ENCODE measurements around the gene MALT1. TPM values are rescaled to one million over a fixed set of nuclear protein-coding genes. Genes with fewer than 3 reads are reported as not detected.

The MALT1 gene
- total RNA-seq, 1 donor from 2014 or later, result 28.4 TPM

- H3K4me1 ChIP-seq, result peaks cover 16% of the 10 kb centered on the region
- no peaks in the 10 kb centered on the region for H3K79me2 ChIP-seq (ENCODE audit: low read depth)
- H3K9ac ChIP-seq, result no peak overlapping the region
- H4K20me1 ChIP-seq (ENCODE audit: low read depth), result no peaks in the 10 kb centered on the region
- DNase-seq (ENCODE audit: low spot score), result no peak
- H3K9me3 ChIP-seq (ENCODE audit: low read depth), result no peaks in the 10 kb centered on the region
- H3K9me3 Mint-ChIP-seq, result no peaks in the 10 kb centered on the region
- no peak for TF ChIP-seq EZH2 (IDR thresholded peaks at IDR 0.05)
- TF ChIP-seq EZH2phosphoT487 (IDR thresholded peaks at IDR 0.05), result no peak
- no peaks in the 10 kb centered on the region for H3K36me3 ChIP-seq
- no peaks in the 10 kb centered on the region for H3K36me3 Mint-ChIP-seq
- H3K27ac ChIP-seq, result no peak overlapping the region
- H3K27me3 ChIP-seq, result no peaks in the 10 kb centered on the region
- H3K27me3 Mint-ChIP-seq (ENCODE audit: insufficient read depth, low read depth), result no peaks in the 10 kb centered on the region
- H3K27ac Mint-ChIP-seq, result no peak overlapping the region
- H3F3A ChIP-seq (ENCODE audit: low read depth), result peaks cover 10% of the 10 kb centered on the region
- peaks cover 36% of the 10 kb centered on the region for H3K4me1 Mint-ChIP-seq
- H3K4me3 Mint-ChIP-seq, result no peak overlapping the region
- H3K4me2 ChIP-seq, result no peak overlapping the region
- H2AFZ ChIP-seq (replicated peaks), result no peak overlapping the region
- H3K4me3 ChIP-seq, result no peak overlapping the region
These were observed 37.4 kb upstream of the MALT1 start for GRCh38 chr18:58633874-58634273.

- H3K27ac ChIP-seq, result no peak overlapping the region
- no peak overlapping the region for H3K4me3 ChIP-seq
- no peaks in the 10 kb centered on the region for H3K36me3 ChIP-seq
- Mint-ChIP-seq H3K27me3 (ENCODE audit: insufficient read depth, low read depth) (no peaks in the 10 kb centered on the region), H3K4me1 (peaks cover 28% of the 10 kb centered on the region), H3K36me3 (no peaks in the 10 kb centered on the region), H3K9me3 (no peaks in the 10 kb centered on the region), H3K4me3 (no peak overlapping the region), H3K27ac (no peak overlapping the region)
- no peak overlapping the region for H3K9ac ChIP-seq
- TF ChIP-seq EZH2 (IDR thresholded peaks at IDR 0.05) (no peak), CTCF (IDR thresholded peaks at IDR 0.05) (no peak), EZH2phosphoT487 (IDR thresholded peaks at IDR 0.05) (no peak)
- no peaks in the 10 kb centered on the region for H4K20me1 ChIP-seq (ENCODE audit: low read depth)
- peaks cover 15% of the 10 kb centered on the region for H3K4me1 ChIP-seq
- H3K9me3 ChIP-seq (ENCODE audit: low read depth), result no peaks in the 10 kb centered on the region
- no peak overlapping the region for H3K4me2 ChIP-seq
- peaks cover 5% of the 10 kb centered on the region for H3F3A ChIP-seq (ENCODE audit: low read depth)
- H2AFZ ChIP-seq (replicated peaks), result no peak overlapping the region
- no peaks in the 10 kb centered on the region for H3K27me3 ChIP-seq
- no peaks in the 10 kb centered on the region for H3K79me2 ChIP-seq (ENCODE audit: low read depth)
- DNase-seq (ENCODE audit: low spot score), result no peak
These were observed 35.4 kb upstream of the MALT1 start for GRCh38 chr18:58635891-58636290.

- DNase-seq (ENCODE audit: low spot score), result no peak
- no peak overlapping the region for H3K9ac ChIP-seq
- H3K27me3 ChIP-seq, result no peaks in the 10 kb centered on the region
- H3K9me3 ChIP-seq (ENCODE audit: low read depth), result no peaks in the 10 kb centered on the region
- peaks cover 17% of the 10 kb centered on the region for H3F3A ChIP-seq (ENCODE audit: low read depth)
- TF ChIP-seq EZH2phosphoT487 (IDR thresholded peaks at IDR 0.05) (no peak), CTCF (IDR thresholded peaks at IDR 0.05) (no peak), EZH2 (IDR thresholded peaks at IDR 0.05) (no peak)
- H3K36me3 ChIP-seq, result no peaks in the 10 kb centered on the region
- H2AFZ ChIP-seq (replicated peaks), result no peak overlapping the region
- H3K4me1 ChIP-seq, result peaks cover 25% of the 10 kb centered on the region
- H3K27ac ChIP-seq, result no peak overlapping the region
- Mint-ChIP-seq H3K4me3 (no peak overlapping the region), H3K27ac (no peak overlapping the region), H3K4me1 (peaks cover 25% of the 10 kb centered on the region), H3K9me3 (no peaks in the 10 kb centered on the region), H3K27me3 (ENCODE audit: insufficient read depth, low read depth) (no peaks in the 10 kb centered on the region), H3K36me3 (no peaks in the 10 kb centered on the region)
- no peak overlapping the region for H3K4me2 ChIP-seq
- no peaks in the 10 kb centered on the region for H3K79me2 ChIP-seq (ENCODE audit: low read depth)
- no peak overlapping the region for H3K4me3 ChIP-seq
- no peaks in the 10 kb centered on the region for H4K20me1 ChIP-seq (ENCODE audit: low read depth)
These were observed 34.1 kb upstream of the MALT1 start for GRCh38 chr18:58637197-58637596.

- no peak overlapping the region for H3K4me2 ChIP-seq
- no peaks in the 10 kb centered on the region for H4K20me1 ChIP-seq (ENCODE audit: low read depth)
- Mint-ChIP-seq H3K4me3 (no peak overlapping the region), H3K27me3 (ENCODE audit: insufficient read depth, low read depth) (no peaks in the 10 kb centered on the region), H3K9me3 (no peaks in the 10 kb centered on the region), H3K27ac (no peak overlapping the region), H3K36me3 (no peaks in the 10 kb centered on the region), H3K4me1 (peaks cover 25% of the 10 kb centered on the region)
- peaks cover 18% of the 10 kb centered on the region for H3F3A ChIP-seq (ENCODE audit: low read depth)
- no peak overlapping the region for H3K27ac ChIP-seq
- no peaks in the 10 kb centered on the region for H3K36me3 ChIP-seq
- no peak for DNase-seq (ENCODE audit: low spot score)
- H3K4me3 ChIP-seq, result no peak overlapping the region
- TF ChIP-seq EZH2phosphoT487 (IDR thresholded peaks at IDR 0.05) (no peak), CTCF (IDR thresholded peaks at IDR 0.05) (no peak), EZH2 (IDR thresholded peaks at IDR 0.05) (no peak)
- H3K27me3 ChIP-seq, result no peaks in the 10 kb centered on the region
- H3K9me3 ChIP-seq (ENCODE audit: low read depth), result no peaks in the 10 kb centered on the region
- no peaks in the 10 kb centered on the region for H3K79me2 ChIP-seq (ENCODE audit: low read depth)
- peaks cover 27% of the 10 kb centered on the region for H3K4me1 ChIP-seq
- H3K9ac ChIP-seq, result no peak overlapping the region
- no peak overlapping the region for H2AFZ ChIP-seq (replicated peaks)
These were observed 33.3 kb upstream of the MALT1 start for GRCh38 chr18:58637946-58638345.
